ENCODE data around the gene TPM4.

- TF ChIP-seq TAF1 (IDR thresholded peaks at IDR 0.05; ENCODE audit: borderline replicate concordance, insufficient read depth, low read length) (no peak), POLR2AphosphoS5 (IDR thresholded peaks at IDR 0.05; ENCODE audit: low read depth, low read length) (no peak)
Observed at GRCh38 chr19:16037424-16038195, 38.7 kb upstream of the TPM4 start.

Measured in PFSK-1 (cell line).